ENCODE results near the gene PCNX2.

PCNX2 gene

GRCh38 chr1:233316473-233316872 is 20.9 kb upstream of the PCNX2 start:
- DNase-seq: no peak

DNA sequence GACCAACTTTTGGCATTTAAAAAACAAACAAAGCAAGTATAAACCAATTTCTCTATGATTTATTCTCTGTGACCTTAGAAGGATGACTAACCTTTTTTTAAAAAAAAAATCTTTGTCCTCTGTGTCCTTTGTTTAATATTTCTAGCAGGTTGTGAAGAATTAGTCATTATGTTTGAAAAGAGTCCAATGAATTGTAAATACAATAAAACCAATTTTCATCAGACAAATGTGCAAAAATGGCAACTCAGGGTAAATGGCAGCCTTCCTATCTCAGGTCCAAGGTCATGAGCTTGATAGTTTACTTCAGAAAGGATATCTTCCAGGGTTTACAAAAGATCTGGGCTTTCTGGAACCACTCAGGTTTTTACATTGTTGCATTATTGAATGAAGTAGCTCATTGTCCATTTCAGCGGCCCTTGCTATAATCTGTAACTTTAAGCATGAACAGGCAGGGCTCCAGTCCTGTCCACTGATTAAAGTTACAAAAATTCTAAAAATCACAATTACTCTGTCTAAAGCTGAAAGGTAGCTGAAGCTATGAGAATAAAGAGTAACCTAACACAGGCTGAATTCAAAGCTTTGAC is 20.3 kb upstream of the PCNX2 start:
- DNase-seq: no peak

DNA sequence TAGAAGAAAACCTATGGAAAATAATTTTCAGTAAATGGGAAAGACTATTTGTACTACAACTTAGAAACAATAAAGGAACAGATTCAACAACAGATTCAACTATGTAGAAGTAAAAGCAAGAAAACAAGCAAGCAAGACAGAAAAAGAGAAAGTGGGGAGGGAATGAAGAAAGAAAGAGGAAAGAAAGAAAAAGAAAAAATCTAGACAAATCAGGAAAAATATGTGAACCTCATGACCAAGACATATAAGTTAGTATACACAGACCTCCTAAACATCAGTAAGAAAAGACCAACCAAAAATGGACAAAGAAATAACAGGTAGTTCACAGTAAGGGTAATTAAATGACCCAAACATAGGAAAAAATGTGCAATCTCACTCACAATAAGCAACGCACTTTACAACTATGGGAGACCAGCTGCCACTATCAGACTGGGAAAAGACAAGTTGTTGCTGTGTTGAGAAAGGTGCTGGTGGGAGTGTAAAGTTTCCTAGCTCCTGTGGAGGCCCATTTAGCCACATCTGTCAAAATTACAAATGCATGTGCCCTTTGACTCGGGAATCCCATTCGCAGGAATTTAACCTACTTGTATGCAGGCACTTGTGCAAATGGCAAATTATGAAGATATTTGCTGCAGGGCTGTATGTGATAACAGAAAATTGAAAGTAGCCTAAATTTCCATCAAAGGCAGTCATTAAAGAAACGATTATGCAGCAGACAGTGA is 18.1 kb upstream of the PCNX2 start:
- DNase-seq: no peak

- no peak for DNase-seq
These were observed 9.1 kb upstream of the PCNX2 start for GRCh38 chr1:233304489-233305102.

DNA sequence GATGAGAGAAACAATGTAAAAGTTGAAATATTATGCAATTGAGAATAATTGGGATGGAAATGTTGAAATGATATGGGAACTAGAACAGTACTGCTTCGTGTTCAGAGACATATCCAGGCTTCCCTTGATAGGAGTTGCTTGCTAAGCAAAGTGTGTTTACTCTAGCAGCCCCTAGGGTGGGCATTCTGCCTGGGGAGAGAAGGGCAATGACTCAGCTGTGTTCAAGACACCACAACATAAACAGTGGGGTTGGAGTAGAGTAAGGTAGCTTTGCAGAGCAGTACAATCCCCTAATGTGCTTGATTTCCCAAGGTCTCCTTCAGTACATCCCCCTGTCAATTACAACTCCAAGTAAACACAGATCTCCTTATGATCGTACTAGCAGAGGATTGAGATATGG is 4.8 kb upstream of the PCNX2 start:
- DNase-seq: no peak

DNA sequence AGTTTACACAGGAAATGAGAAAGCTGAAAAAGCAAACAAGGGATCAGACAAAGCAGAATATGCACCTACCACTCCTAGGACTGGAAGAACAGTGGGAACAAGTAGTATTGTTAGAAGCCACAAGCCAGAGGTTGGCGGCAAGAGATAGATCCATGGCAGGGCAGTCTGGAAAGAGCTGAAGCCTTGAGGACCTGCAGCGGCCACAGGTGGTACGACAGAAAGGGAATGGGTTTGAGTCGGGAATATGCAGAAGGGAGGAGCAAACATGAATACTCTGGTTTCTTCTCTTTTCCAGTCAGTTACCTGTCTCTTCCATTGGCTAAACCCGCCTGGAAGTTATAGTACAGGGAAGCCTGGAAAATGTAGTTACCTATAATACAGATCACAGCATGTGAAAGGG is 3.9 kb upstream of the PCNX2 start:
- DNase-seq: no peak

- DNase-seq: no peak
These were observed 424 bp upstream of the PCNX2 start for GRCh38 chr1:233295975-233296322.

DNA sequence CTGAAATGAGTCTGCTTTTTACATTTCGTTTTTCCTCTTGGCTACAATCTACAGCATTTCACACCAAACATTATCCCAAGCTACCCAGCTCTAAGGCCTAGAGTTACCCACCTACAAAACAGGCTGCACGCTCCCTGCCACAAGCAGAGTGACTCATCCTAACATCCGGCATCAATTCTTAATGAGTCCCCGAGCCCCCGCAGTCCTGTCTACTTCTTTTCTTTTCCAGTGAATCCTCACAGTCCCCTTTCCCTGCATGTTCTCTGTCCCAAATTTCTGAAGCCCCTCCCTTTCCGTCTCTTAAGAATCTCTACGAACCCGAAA is 650 bp downstream of the PCNX2 start:
- no peak for DNase-seq

DNA sequence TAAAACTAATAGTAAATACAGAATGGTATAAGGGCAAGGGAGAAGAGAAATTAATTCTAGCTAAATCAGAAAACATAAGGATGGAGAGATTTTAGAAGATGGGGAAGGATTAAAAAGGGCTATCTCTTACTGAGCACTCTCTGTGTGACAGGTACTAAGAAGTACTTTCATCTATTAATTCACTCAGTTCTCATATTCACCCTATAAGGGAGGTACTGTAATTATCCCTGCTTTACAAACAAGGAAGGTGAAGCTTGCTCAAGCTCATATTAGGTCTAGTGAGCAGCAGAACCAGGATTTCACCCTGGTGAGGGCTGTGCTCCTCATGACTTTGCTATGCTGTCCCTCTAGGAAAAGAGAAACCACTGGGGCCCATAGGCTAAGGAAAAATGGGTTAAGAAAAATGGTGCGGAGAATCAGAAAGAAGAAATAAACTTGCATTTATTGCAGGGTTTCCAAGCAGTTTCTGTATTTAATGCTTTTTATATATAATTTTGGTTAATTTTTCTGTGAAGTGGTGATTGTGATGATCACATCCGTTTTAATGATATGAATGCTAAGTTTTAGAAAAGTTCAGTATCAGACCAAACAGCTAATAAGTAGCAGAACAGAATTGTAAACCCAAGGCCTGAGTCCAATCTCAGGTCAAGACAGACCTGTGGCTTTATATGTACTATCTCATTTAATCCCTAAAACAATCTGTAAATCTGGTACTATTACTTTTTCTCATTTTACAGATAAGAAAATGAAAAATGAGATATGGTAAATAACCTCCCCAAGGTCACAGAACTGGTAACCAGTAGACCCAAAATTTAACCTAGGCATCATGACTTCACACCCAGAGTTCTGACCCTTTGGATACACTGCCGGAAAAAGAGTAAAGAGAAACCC is 1.7 kb downstream of the PCNX2 start:
- DNase-seq: no peak

DNA sequence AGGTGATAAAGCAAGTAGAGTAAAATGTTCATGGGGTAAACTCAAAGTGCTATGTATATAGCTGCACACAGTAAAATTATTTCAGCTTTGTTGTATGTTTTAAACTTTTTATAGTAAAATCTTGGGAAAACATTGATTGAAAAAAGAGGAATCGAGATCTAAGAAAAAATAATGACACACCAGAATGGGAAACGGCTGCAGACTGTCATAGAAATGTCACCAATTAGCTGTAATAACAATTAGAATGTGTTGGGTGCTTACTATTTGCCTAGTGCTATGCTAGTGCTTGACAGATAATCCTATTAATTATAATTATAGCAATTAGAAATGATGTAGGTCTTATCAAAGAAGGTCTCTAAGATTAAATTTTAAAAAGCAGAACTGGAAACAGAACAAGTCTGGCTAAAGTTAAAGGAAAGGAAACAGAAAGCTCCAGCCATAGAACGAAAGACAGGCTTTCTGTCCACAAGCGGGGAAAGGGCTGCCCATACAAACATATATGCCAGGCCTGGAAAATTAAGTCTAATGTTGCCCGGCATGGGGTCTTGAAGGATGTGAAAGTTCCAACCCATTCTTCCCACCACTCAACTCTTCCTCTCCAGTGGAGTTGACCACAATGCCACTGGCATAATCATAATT is 5.0 kb downstream of the PCNX2 start:
- DNase-seq: no peak

DNA sequence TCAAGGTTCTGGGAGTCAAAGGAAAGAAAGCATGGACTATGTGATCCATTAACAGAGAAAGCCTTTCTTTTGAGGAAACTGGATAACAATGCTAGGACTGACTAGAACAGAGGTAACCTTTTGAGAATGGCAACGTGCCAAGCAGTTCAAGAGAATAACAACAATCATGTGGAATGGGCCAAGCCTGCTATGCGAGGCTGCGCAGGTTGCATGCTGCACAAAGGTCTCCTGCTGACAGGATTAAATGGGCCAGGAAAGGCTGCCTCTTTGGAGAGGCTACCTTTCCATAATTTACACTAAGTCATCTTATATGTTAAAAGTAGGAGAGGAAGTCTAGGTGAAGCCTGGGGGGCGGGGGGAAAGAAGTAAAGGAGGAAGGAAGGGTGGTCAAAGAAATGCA is 5.8 kb downstream of the PCNX2 start:
- no peak for DNase-seq

DNA sequence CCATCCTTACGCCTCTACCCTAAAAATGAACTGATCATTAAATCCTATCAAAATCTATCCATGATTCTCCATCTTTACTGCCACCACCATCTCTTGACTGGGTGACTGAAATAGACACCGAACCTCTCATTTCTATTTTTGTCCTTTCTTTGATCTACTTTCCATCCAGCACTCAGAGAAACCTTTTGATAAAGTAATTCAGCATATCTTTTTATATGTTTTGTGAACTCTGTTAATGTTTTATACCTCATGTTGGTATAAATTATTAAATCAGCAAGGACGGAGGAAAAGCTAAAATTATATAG is 13.0 kb downstream of the PCNX2 start:
- DNase-seq: no peak

GRCh38 chr1:233281711-233282581 is 13.6 kb downstream of the PCNX2 start:
- no peak for DNase-seq

GRCh38 chr1:233279971-233280370 is 15.6 kb downstream of the PCNX2 start:
- DNase-seq: no peak

- no peak for DNase-seq
These were observed 16.9 kb downstream of the PCNX2 start for GRCh38 chr1:233278631-233279030.

DNA sequence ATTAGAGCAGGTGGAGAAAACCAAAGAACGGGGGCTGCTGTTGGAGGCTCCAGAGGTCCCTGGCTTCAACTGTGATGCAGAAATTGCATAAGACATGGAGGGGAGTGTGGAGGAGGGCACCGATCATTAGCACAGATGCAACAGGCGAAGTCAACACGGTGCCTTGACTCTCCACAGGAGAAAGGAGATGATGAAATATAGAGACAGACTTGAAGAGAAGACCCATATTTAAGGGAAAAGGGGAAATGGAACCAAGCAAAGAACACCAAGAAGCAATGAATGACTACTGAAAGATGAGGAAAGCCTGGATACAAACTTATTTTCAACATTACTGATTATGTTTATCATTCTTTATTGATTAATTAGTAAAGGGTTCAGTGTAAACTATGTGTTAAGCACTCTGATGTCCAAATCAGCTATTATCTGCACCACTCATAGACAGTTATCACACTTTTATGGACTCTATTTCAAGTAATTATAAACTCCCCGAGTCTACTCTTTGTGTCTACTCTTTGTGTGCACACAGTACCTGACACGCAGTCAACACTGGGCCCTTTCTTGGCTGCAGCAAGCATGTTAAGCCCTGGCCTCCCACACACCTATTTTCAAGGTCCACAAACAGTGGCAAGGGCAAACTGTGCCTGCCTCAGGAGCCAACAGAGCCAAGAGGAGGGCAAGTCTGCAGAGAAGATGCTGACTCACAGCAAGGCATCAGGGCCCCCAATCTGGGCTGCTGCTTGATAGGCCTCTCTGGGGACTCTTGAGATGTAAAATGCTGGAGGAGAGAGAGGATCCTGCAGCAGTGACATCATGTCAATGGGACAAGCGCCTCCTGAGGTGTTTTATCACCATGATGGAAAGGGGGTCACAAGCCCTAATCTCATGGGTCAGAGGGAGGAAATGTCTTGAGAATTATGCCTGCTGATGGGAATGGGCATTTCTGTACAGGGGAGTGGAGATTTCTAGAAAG is 17.6 kb downstream of the PCNX2 start:
- DNase-seq: no peak

DNA sequence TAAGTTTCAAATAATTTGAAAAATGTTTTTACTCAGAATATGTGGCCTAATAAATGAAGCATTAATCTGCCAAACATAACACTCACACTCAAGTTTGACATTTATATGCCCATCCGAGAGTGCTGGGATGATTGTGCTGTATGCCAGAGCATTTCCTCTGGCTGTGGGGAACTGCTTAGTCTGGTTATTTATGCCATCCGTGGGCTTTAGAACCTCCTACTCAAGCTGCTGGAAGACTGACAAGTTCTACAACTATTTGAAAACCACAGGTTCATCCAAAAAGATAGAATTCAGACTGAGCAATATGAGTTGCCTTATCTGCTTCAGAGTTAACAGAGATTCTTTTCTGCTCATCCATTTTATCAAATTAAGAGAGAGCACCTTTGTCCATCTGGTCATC is 25.9 kb downstream of the PCNX2 start:
- DNase-seq: no peak

- no peak for DNase-seq
These were observed 27.0 kb downstream of the PCNX2 start for GRCh38 chr1:233268389-233269022.

DNA sequence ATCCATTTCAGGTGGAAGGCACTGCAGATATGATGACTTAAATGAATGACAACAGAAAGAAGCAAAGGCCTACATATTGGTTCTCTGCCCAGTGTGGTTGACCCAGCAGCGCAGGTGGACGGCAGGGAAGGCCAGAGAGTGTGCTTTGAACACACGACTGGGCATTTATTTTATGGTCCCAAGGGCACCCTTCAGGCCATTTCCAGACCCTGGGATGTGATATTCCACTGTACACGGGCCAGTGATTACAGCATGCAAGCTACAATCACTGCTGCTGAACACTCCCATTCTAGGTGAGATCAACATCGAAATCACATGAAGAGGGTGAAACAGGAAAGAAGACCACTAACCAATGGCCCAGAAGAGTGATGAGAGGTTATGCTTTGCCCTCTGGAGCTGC is 33.8 kb downstream of the PCNX2 start:
- no peak for DNase-seq

GRCh38 chr1:233261206-233261605 is 34.3 kb downstream of the PCNX2 start:
- DNase-seq: no peak

- no peak for DNase-seq
These were observed 37.7 kb downstream of the PCNX2 start for GRCh38 chr1:233257786-233258185.
